H9 (cell line): ENCODE measurements around the gene MVP. TPM values are rescaled to one million over a fixed set of nuclear protein-coding genes. Genes with fewer than 3 reads are reported as not detected.

Experiments used
- DNase-seq: peaks from one replicate; pipeline ENCODE4 v3.0.0-alpha.2; 2017
- H2AFZ ChIP-seq: one replicate; pipeline ENCODE4 v1.6.1; 2013; ENCODE audit warnings: mild to moderate bottlenecking, low read length, control low read depth, moderate library complexity
- H2AK5ac ChIP-seq: 2 replicates; pipeline ENCODE4 v1.6.1; 2013; ENCODE audit warnings: low read length, control low read depth, mixed read lengths; ENCODE audit not compliant: insufficient read length
- H2BK120ac ChIP-seq: one replicate; pipeline ENCODE4 v1.6.1; 2013; ENCODE audit warnings: low read depth, mild to moderate bottlenecking, low read length, control low read depth, inconsistent platforms; ENCODE audit not compliant: poor library complexity, severe bottlenecking
- H2BK12ac ChIP-seq: 2 replicates; pipeline ENCODE4 v1.6.1; 2013; ENCODE audit warnings: low read length, control low read depth, mixed read lengths, low read depth; ENCODE audit not compliant: insufficient read length
- H2BK15ac ChIP-seq: 2 replicates; pipeline ENCODE4 v1.6.1; 2013; ENCODE audit warnings: low read depth, low read length, control low read depth
- H2BK20ac ChIP-seq: one replicate; pipeline ENCODE4 v1.6.1; 2013; ENCODE audit warnings: low read depth, mild to moderate bottlenecking, low read length, control low read depth, inconsistent platforms; ENCODE audit not compliant: poor library complexity, severe bottlenecking
- H2BK5ac ChIP-seq: 2 replicates; pipeline ENCODE4 v1.6.1; 2013; ENCODE audit warnings: low read length, control low read depth, mixed read lengths; ENCODE audit not compliant: insufficient read length
- H3K14ac ChIP-seq: 2 replicates; pipeline ENCODE4 v1.6.1; 2013; ENCODE audit warnings: low read length, control low read depth; ENCODE audit not compliant: insufficient read depth
- H3K18ac ChIP-seq: 2 replicates; pipeline ENCODE4 v1.6.1; 2013; ENCODE audit warnings: low read depth, mild to moderate bottlenecking, mixed read lengths, low read length, control low read depth; ENCODE audit not compliant: insufficient read length
- H3K23ac ChIP-seq: 2 replicates; pipeline ENCODE4 v1.6.1; 2013; ENCODE audit warnings: low read length, control low read depth, mixed read lengths, low read depth; ENCODE audit not compliant: insufficient read length
- H3K23me2 ChIP-seq: 2 replicates; pipeline ENCODE4 v1.6.1; 2013; ENCODE audit warnings: low read depth, mild to moderate bottlenecking, mixed read lengths, low read length, control low read depth; ENCODE audit not compliant: insufficient read length, poor library complexity, severe bottlenecking
- H3K27ac ChIP-seq: 2 replicates; pipeline ENCODE4 v1.5.1; 2013; ENCODE audit warnings: low read length, control low read depth, mixed read lengths, low read depth; ENCODE audit not compliant: insufficient read length
- H3K27me3 ChIP-seq: 2 replicates; pipeline ENCODE4 v1.6.1; 2013; ENCODE audit warnings: low read length, control low read depth, inconsistent platforms; ENCODE audit not compliant: insufficient read depth
- H3K4ac ChIP-seq: 2 replicates; pipeline ENCODE4 v1.6.1; 2013; ENCODE audit warnings: low read depth, mild to moderate bottlenecking, control low read depth, inconsistent platforms, low read length, moderate library complexity
- H3K4me1 ChIP-seq: 2 replicates; pipeline ENCODE4 v1.6.1; 2013; ENCODE audit warnings: low read length, control low read depth, inconsistent platforms; ENCODE audit not compliant: insufficient read depth
- H3K4me2 ChIP-seq: 2 replicates; pipeline ENCODE4 v1.6.1; 2013; ENCODE audit warnings: low read length, control low read depth, mixed read lengths; ENCODE audit not compliant: insufficient read length, insufficient read depth
- H3K56ac ChIP-seq: 2 replicates; pipeline ENCODE4 v1.6.1; 2013; ENCODE audit warnings: low read depth, mild to moderate bottlenecking, mixed read lengths, low read length, control low read depth; ENCODE audit not compliant: insufficient read length
- H3K79me1 ChIP-seq: 2 replicates; pipeline ENCODE4 v1.6.1; 2013; ENCODE audit warnings: low read depth, mild to moderate bottlenecking, moderate library complexity, low read length, control low read depth, inconsistent platforms; ENCODE audit not compliant: insufficient read depth, poor library complexity, severe bottlenecking
- H3K79me2 ChIP-seq: 2 replicates; pipeline ENCODE4 v1.6.1; 2013; ENCODE audit warnings: low read length, control low read depth, inconsistent platforms; ENCODE audit not compliant: insufficient read depth
- H3K9ac ChIP-seq: 2 replicates; pipeline ENCODE4 v1.6.1; 2013; ENCODE audit warnings: low read length, control low read depth, mixed read lengths; ENCODE audit not compliant: insufficient read length; ENCODE audit errors: extremely low read depth
- H3K9me3 ChIP-seq: one replicate; pipeline ENCODE4 v1.6.1; 2013; ENCODE audit warnings: low read depth, low read length, inconsistent platforms; ENCODE audit not compliant: control insufficient read depth
- H3T11ph ChIP-seq: one replicate; pipeline ENCODE4 v1.6.1; 2013; ENCODE audit warnings: mild to moderate bottlenecking, low read length, control low read depth, inconsistent platforms
- H4K20me1 ChIP-seq: one replicate; pipeline ENCODE4 v1.6.1; 2013; ENCODE audit not compliant: control insufficient read depth, insufficient read length, insufficient read depth
- H4K5ac ChIP-seq: 2 replicates; pipeline ENCODE4 v1.6.1; 2013; ENCODE audit warnings: low read depth, mild to moderate bottlenecking, mixed read lengths, low read length, control low read depth; ENCODE audit not compliant: insufficient read length
- H4K8ac ChIP-seq: replicated peaks from 2 replicates; pipeline ENCODE4 v1.6.1; 2013; ENCODE audit warnings: low read length, control low read depth, mixed read lengths, low read depth; ENCODE audit not compliant: insufficient read length
- H4K91ac ChIP-seq: 2 replicates; pipeline ENCODE4 v1.6.1; 2013; ENCODE audit warnings: low read depth, mild to moderate bottlenecking, moderate library complexity, mixed read lengths, low read length, control low read depth; ENCODE audit not compliant: insufficient read length
- H3K27ac Mint-ChIP-seq, 3 experiments: 2 replicates in 2 of 3; 3 replicates in 1 of 3; pipeline ENCODE4 v1.8.0; 2020 to 2021; ENCODE audit warnings: mixed read lengths in 3 of 3, mild to moderate bottlenecking in 1 of 3, moderate library complexity in 1 of 3
- H3K27me3 Mint-ChIP-seq: 2 replicates; pipeline ENCODE4 v1.8.0; 2021; ENCODE audit warnings: low read depth, mild to moderate bottlenecking, moderate library complexity, mixed read lengths
- H3K36me3 Mint-ChIP-seq, 3 experiments: 2 replicates in 2 of 3; 3 replicates in 1 of 3; pipeline ENCODE4 v1.8.0; 2020 to 2021; ENCODE audit warnings: low read depth in 3 of 3, mixed read lengths in 3 of 3; ENCODE audit not compliant: insufficient read depth in 1 of 3
- H3K4me1 Mint-ChIP-seq, 2 experiments: 2 replicates each; pipeline ENCODE4 v1.8.0; 2020; ENCODE audit warnings: mixed read lengths in 2 of 2
- H3K4me3 Mint-ChIP-seq, 2 experiments: 2 replicates in 1 of 2; 3 replicates in 1 of 2; pipeline ENCODE4 v1.8.0; 2020 to 2021; ENCODE audit warnings: mild to moderate bottlenecking in 2 of 2, mixed read lengths in 2 of 2, moderate library complexity in 1 of 2
- H3K9me3 Mint-ChIP-seq, 2 experiments: 2 replicates in 1 of 2; 3 replicates in 1 of 2; pipeline ENCODE4 v1.8.0; 2020; ENCODE audit warnings: mild to moderate bottlenecking in 2 of 2, mixed read lengths in 2 of 2, moderate library complexity in 1 of 2
- CTCF ChIP-seq: fragments of 200-600 bp; sonication (generic); conservative IDR thresholded peaks from 3 replicates; pipeline ENCODE4 v1.8.0; 2021; ENCODE audit warnings: antibody characterized with exemption, mild to moderate bottlenecking
- WGBS: extraction: QIAGEN DNeasy Blood & Tissue Kit; methylation state at CpG from one replicate; pipeline ENCODE4 v1.1.7; 2013; ENCODE audit warnings: missing lambda C conversion rate, low lambda C conversion rate, mixed read lengths; ENCODE audit not compliant: insufficient read length; ENCODE audit errors: extremely low coverage; 5-methylcytosine and 5-hydroxymethylcytosine counted together
- total RNA-seq: library from RNA; stranded (reverse); gene quantifications from 2 replicates; pipeline ENCODE4 v1.2.1, GENCODE V29; 2021

The MVP gene
- total RNA-seq, 1 experiment from 2014 or later = 3.1 TPM

- TF ChIP-seq CTCF = no peak
- Histone ChIP-seq H3K56ac (no peak overlapping the region), H3K23me2 (peaks cover 4% of the 10 kb centered on the region), H2AFZ (no peak overlapping the region), H2AK5ac (no peak overlapping the region), H3K79me1 (no peaks in the 10 kb centered on the region), H4K91ac (no peak overlapping the region), H2BK120ac (no peak overlapping the region), H3K4ac (no peak overlapping the region), H4K8ac (no peak overlapping the region), H3K9me3 (no peaks in the 10 kb centered on the region), H3K79me2 (no peaks in the 10 kb centered on the region), H2BK5ac (no peak overlapping the region), H4K5ac (no peak overlapping the region), H3K27me3 (no peaks in the 10 kb centered on the region), H2BK15ac (no peak overlapping the region), H3K4me1 (peaks cover 2% of the 10 kb centered on the region; the same call in 1 of the 2 replicates), H3K14ac (no peak overlapping the region), H3K27ac (no peak overlapping the region), H3T11ph (no peak overlapping the region), H2BK20ac (no peak overlapping the region), H3K4me2 (no peak overlapping the region), H2BK12ac (no peak overlapping the region), H3K23ac (no peak overlapping the region), H4K20me1 (no peaks in the 10 kb centered on the region), H3K9ac (no peak overlapping the region), H3K18ac (no peak overlapping the region)
- Mint-ChIP-seq H3K9me3 (no peaks in the 10 kb centered on the region), H3K27me3 (no peaks in the 10 kb centered on the region; the same call in 1 of the 2 replicates), H3K4me1 (peaks cover 3 to 5% of the 10 kb centered on the region in 2 experiments), H3K27ac (no peak overlapping the region), H3K36me3 (no peaks in the 10 kb centered on the region), H3K4me3 (no peak overlapping the region)
- WGBS = no CpG with 5 or more reads among the region's 11 CpGs
- DNase-seq = no peak
Observed at GRCh38 chr16:29830774-29831173, 10.5 kb downstream of the MVP start.
